Activated T-cell treated with anti-CD3 and anti-CD28 coated beads for 24 hours (primary cell): ENCODE results near the gene NPB.
A peak's percentile ranks its signal among the peaks of the same experiment; 100 is the strongest.

Experiments
- DNase-seq: peaks from one replicate; pipeline ENCODE4 v3.0.0-alpha.2; 2020; ENCODE audit warnings: low read depth

Gene NPB

GRCh38 chr17:81902023-81902652 lies at the start of gene NPB:
Gene NPB, plus strand, starts transcription at chr17:81902238. Its CDS starts 40 bp downstream, at chr17:81902278.
- DNase-seq, result no peak

- DNase-seq, result no peak
These were observed 46.9 kb upstream of the NPB start for GRCh38 chr17:81854974-81855774.

- DNase-seq, result no peak
These were observed 43.7 kb upstream of the NPB start for GRCh38 chr17:81858170-81858966.

GRCh38 chr17:81858967-81859905 lies 42.8 kb upstream of the NPB start:
- DNase-seq, result no peak

- no peak for DNase-seq
These were observed 41.9 kb upstream of the NPB start, which contains the start of gene P4HB for GRCh38 chr17:81859906-81860755. Gene P4HB, minus strand, starts transcription at chr17:81860535. Its CDS starts 64 bp downstream, at chr17:81860471.

GRCh38 chr17:81860756-81861568 lies 41.1 kb upstream of the NPB start:
- DNase-seq, result peak; percentile 99

GRCh38 chr17:81863123-81863675 lies 38.8 kb upstream of the NPB start:
- no peak for DNase-seq

GRCh38 chr17:81863833-81864768 lies 37.9 kb upstream of the NPB start:
- no peak for DNase-seq

GRCh38 chr17:81865358-81865732 lies 36.7 kb upstream of the NPB start:
- DNase-seq, result no peak

- no peak for DNase-seq
These were observed 36.2 kb upstream of the NPB start for GRCh38 chr17:81865733-81866439.

- no peak for DNase-seq
These were observed 35.4 kb upstream of the NPB start for GRCh38 chr17:81866440-81867169.

- DNase-seq, result no peak
These were observed 34.7 kb upstream of the NPB start for GRCh38 chr17:81867170-81867990.

GRCh38 chr17:81867991-81868673 lies 33.9 kb upstream of the NPB start:
- no peak for DNase-seq

- no peak for DNase-seq
These were observed 33.3 kb upstream of the NPB start for GRCh38 chr17:81868674-81869220.
